SK-N-MC (cell line): ENCODE results near the gene INTS4.
"Not testable (repeated sequence)": the region's sequence is repeated elsewhere in the genome, so short reads cannot be mapped to it uniquely, and the experiment has no call there.

ENCODE experiments used
- DNase-seq: peaks from one replicate; pipeline ENCODE4 v3.0.0-alpha.2; 2011; ENCODE audit warnings: low read depth, low spot score
- H3K27ac ChIP-seq: fragments of 200-600 bp; sonication (generic); 2 replicates; pipeline ENCODE4 v1.5.1; 2016; ENCODE audit warnings: mixed run types
- H3K36me3 ChIP-seq: fragments of 200-600 bp; sonication (generic); 2 replicates; pipeline ENCODE4 v1.6.1; 2017; ENCODE audit warnings: antibody characterized with exemption, low read length, mixed read lengths; ENCODE audit not compliant: insufficient read depth
- H3K4me3 ChIP-seq: fragments of 200-600 bp; sonication (generic); 2 replicates; pipeline ENCODE4 v1.5.1; 2016
- H3K9ac ChIP-seq: fragments of 200-600 bp; sonication (generic); 2 replicates; pipeline ENCODE4 v1.8.0; 2017; ENCODE audit warnings: mixed run types, mixed read lengths; ENCODE audit not compliant: insufficient read length
- H3K9me3 ChIP-seq: fragments of 200-600 bp; sonication (generic); 2 replicates; pipeline ENCODE4 v1.6.1; 2017; ENCODE audit warnings: low read depth, mild to moderate bottlenecking, antibody characterized with exemption, low read length, moderate library complexity, mixed read lengths
- EZH2 ChIP-seq: fragments of 200-600 bp; sonication (generic); IDR thresholded peaks from one replicate; pipeline ENCODE4 v1.6.1; 2017; ENCODE audit warnings: antibody characterized with exemption
- FOXP2 ChIP-seq: optimal IDR thresholded peaks from 2 replicates; pipeline ENCODE3; 2011; ENCODE audit warnings: mild to moderate bottlenecking, moderate library complexity; ENCODE audit not compliant: insufficient read depth; ENCODE audit errors: extremely low read length, control extremely low read depth
- POLR2AphosphoS5 ChIP-seq: IDR thresholded peaks from 2 replicates; pipeline ENCODE4 v1.6.1; 2012; ENCODE audit warnings: mild to moderate bottlenecking, low read depth, low read length, borderline replicate concordance

INTS4 gene

GRCh38 chr11:77981346-77981947, 13.0 kb downstream of the INTS4 start:
- Histone ChIP-seq H3K9ac (no peak overlapping the region), H3K27ac (no peak overlapping the region), H3K36me3 (peaks cover 55% of the 10 kb centered on the region), H3K9me3 (no peaks in the 10 kb centered on the region), H3K4me3 (no peak overlapping the region)
- TF ChIP-seq EZH2, result no peak
- TF ChIP-seq POLR2AphosphoS5, result no peak
- DNase-seq, result no peak

GRCh38 chr11:77968337-77968736, 26.1 kb downstream of the INTS4 start:
- no peak for DNase-seq

GRCh38 chr11:77967753-77968152, 26.7 kb downstream of the INTS4 start:
- no peak overlapping the region for H3K9ac ChIP-seq
- no peak overlapping the region for H3K27ac ChIP-seq
- H3K36me3 ChIP-seq, result peaks cover 22% of the 10 kb centered on the region
- H3K4me3 ChIP-seq, result no peak overlapping the region
- no peaks in the 10 kb centered on the region for H3K9me3 ChIP-seq
- no peak for DNase-seq
- TF ChIP-seq FOXP2, result no peak
- TF ChIP-seq EZH2, result no peak
- TF ChIP-seq POLR2AphosphoS5, result no peak

More at GRCh38 chr11:77968337-77968736, 26.1 kb downstream of the INTS4 start:
- no peak overlapping the region for H3K4me3 ChIP-seq
- H3K9ac ChIP-seq, result no peak overlapping the region
- H3K36me3 ChIP-seq, result peaks cover 25% of the 10 kb centered on the region
- TF ChIP-seq FOXP2 (no peak), EZH2 (no peak), POLR2AphosphoS5 (no peak)
- no peak overlapping the region for H3K27ac ChIP-seq
- H3K9me3 ChIP-seq, result no peaks in the 10 kb centered on the region; the same call in 1 of the 2 replicates

GRCh38 chr11:77967121-77967520, 27.3 kb downstream of the INTS4 start:
- H3K27ac ChIP-seq, result no peak overlapping the region
- no peaks in the 10 kb centered on the region for H3K9me3 ChIP-seq
- no peak for DNase-seq
- H3K4me3 ChIP-seq, result no peak overlapping the region
- peaks cover 22% of the 10 kb centered on the region for H3K36me3 ChIP-seq
- no peak overlapping the region for H3K9ac ChIP-seq
- TF ChIP-seq POLR2AphosphoS5 (no peak), EZH2 (no peak), FOXP2 (no peak)

- no peak overlapping the region for H3K9ac ChIP-seq
- TF ChIP-seq FOXP2 (no peak), EZH2 (no peak), POLR2AphosphoS5 (no peak)
- H3K36me3 ChIP-seq, result peaks cover 22% of the 10 kb centered on the region
- no peak overlapping the region for H3K27ac ChIP-seq
- H3K9me3 ChIP-seq, result no peaks in the 10 kb centered on the region
- no peak for DNase-seq
- H3K4me3 ChIP-seq, result no peak overlapping the region
These were observed 28.1 kb downstream of the INTS4 start for GRCh38 chr11:77966338-77966737.

- H3K9ac ChIP-seq, result no peak overlapping the region
- no peak for DNase-seq
- H3K4me3 ChIP-seq, result no peak overlapping the region
- no peak overlapping the region for H3K27ac ChIP-seq
- peaks cover 21% of the 10 kb centered on the region; the same call in 1 of the 2 replicates for H3K36me3 ChIP-seq
- TF ChIP-seq FOXP2 (no peak), POLR2AphosphoS5 (no peak), EZH2 (no peak)
- H3K9me3 ChIP-seq, result no peaks in the 10 kb centered on the region
These were observed 35.0 kb downstream of the INTS4 start for GRCh38 chr11:77959434-77959833.

GRCh38 chr11:77958583-77959177, 35.8 kb downstream of the INTS4 start:
- not testable (repeated sequence) for H3K9ac ChIP-seq, DNase-seq, H3K27ac ChIP-seq, H3K9me3 ChIP-seq, H3K4me3 ChIP-seq
- peaks cover 24% of the 10 kb centered on the region; the same call in 1 of the 2 replicates for H3K36me3 ChIP-seq

GRCh38 chr11:77943296-77943695, 51.2 kb downstream of the INTS4 start:
- H3K36me3 ChIP-seq, H3K27ac ChIP-seq, H3K4me3 ChIP-seq, H3K9ac ChIP-seq, H3K9me3 ChIP-seq, DNase-seq: not testable (repeated sequence)

- not testable (repeated sequence) for H3K36me3 ChIP-seq, H3K4me3 ChIP-seq, H3K9me3 ChIP-seq, DNase-seq, H3K9ac ChIP-seq, H3K27ac ChIP-seq
These were observed 52.0 kb downstream of the INTS4 start for GRCh38 chr11:77942465-77942864.

- H3K4me3 ChIP-seq, H3K27ac ChIP-seq, H3K36me3 ChIP-seq, H3K9me3 ChIP-seq, H3K9ac ChIP-seq, DNase-seq: not testable (repeated sequence)
These were observed 60.9 kb downstream of the INTS4 start for GRCh38 chr11:77933596-77933995.

- H3K4me3 ChIP-seq, DNase-seq, H3K9ac ChIP-seq, H3K27ac ChIP-seq, H3K9me3 ChIP-seq, H3K36me3 ChIP-seq: not testable (repeated sequence)
These were observed 63.9 kb downstream of the INTS4 start for GRCh38 chr11:77930334-77931208.

- DNase-seq, H3K36me3 ChIP-seq, H3K9me3 ChIP-seq, H3K27ac ChIP-seq, H3K9ac ChIP-seq, H3K4me3 ChIP-seq: not testable (repeated sequence)
These were observed 76.8 kb downstream of the INTS4 start for GRCh38 chr11:77917713-77918112.

- not testable (repeated sequence) for DNase-seq, H3K9ac ChIP-seq, H3K36me3 ChIP-seq, H3K4me3 ChIP-seq, H3K9me3 ChIP-seq
- 0 out of 2 replicates have a peak overlapping the region, but pooled peaks have one; percentile 42 for H3K27ac ChIP-seq
These were observed 80.1 kb downstream of the INTS4 start for GRCh38 chr11:77914307-77914791.
